Activated CD8-positive, alpha-beta T cell treated with anti-CD3 and anti-CD28 coated beads, Interleukin-2, amount 10 ng/mL, durations not matched to agents 7 days and 5 days (primary cell): ENCODE data around the gene LANCL2. TPM values are rescaled to one million over a fixed set of nuclear protein-coding genes. Genes with fewer than 3 reads are reported as not detected.
"Not testable (repeated sequence)": the region's sequence is repeated elsewhere in the genome, so short reads cannot be mapped to it uniquely, and the experiment has no call there.

Experiments used
- ATAC-seq: fragments of 150-1000 bp; cut with Tn5 transposase; one replicate; pipeline ENCODE4 v1.10.0; 2021; ENCODE audit warnings: moderate library complexity
- CTCF ChIA-PET: fragments of 350-600 bp; sonication (Branson Sonifier 250); formaldehyde crosslinking; loops from one replicate; lab custom pipeline; 2021; ENCODE audit warnings: antibody characterized with exemption; lab: Charles Lee
- POLR2A ChIA-PET: fragments of 350-600 bp; sonication (Branson Sonifier 250); formaldehyde crosslinking; loops from one replicate; lab custom pipeline; 2021; ENCODE audit warnings: antibody characterized with exemption; lab: Charles Lee
- DNase-seq: peaks from one replicate; pipeline ENCODE4 v3.0.0-alpha.2; 2020
- H3K27ac Mint-ChIP-seq: one replicate; pipeline ENCODE4 v1.8.0; 2021; ENCODE audit warnings: mild to moderate bottlenecking, mixed read lengths
- H3K27me3 Mint-ChIP-seq: one replicate; pipeline ENCODE4 v1.8.0; 2021; ENCODE audit warnings: low read depth, mixed read lengths
- H3K36me3 Mint-ChIP-seq: one replicate; pipeline ENCODE4 v1.8.0; 2021; ENCODE audit warnings: low read depth, mixed read lengths
- H3K4me1 Mint-ChIP-seq: one replicate; pipeline ENCODE4 v1.8.0; 2021; ENCODE audit warnings: low read depth, mixed read lengths
- H3K4me3 Mint-ChIP-seq: one replicate; pipeline ENCODE4 v1.8.0; 2021; ENCODE audit warnings: mild to moderate bottlenecking, mixed read lengths
- H3K9me3 Mint-ChIP-seq: one replicate; pipeline ENCODE4 v1.8.0; 2022; ENCODE audit warnings: mixed read lengths; ENCODE audit not compliant: insufficient read depth
- total RNA-seq, 2 experiments: library from RNA; stranded (reverse); gene quantifications; one replicate each; pipeline ENCODE4 v1.2.3, GENCODE V29; 2021

LANCL2 gene
- total RNA-seq, 2 experiments from 2014 or later = 8.0 to 8.5 TPM

GRCh38 chr7:55382251-55382650 lies 17.1 kb downstream of the LANCL2 start:
- ATAC-seq (no peak), DNase-seq (no peak)
- H3K9me3 Mint-ChIP-seq = peaks cover 27% of the 10 kb centered on the region
- H3K27me3 Mint-ChIP-seq = no peaks in the 10 kb centered on the region
- H3K4me3 Mint-ChIP-seq = no peak overlapping the region
- H3K4me1 Mint-ChIP-seq = no peaks in the 10 kb centered on the region
- ChIA-PET POLR2A (no interaction called here), CTCF (no interaction called here)
- peaks cover 10% of the 10 kb centered on the region for H3K36me3 Mint-ChIP-seq
- H3K27ac Mint-ChIP-seq = no peak overlapping the region

- ChIA-PET CTCF (interaction anchor here (1.1 kb wide), 1 partner anchor 26 kb away, joined by 3 read pairs; no protein-coding TSS in a partner anchor), POLR2A (no interaction called here)
- Mint-ChIP-seq H3K36me3 (peaks cover 21% of the 10 kb centered on the region), H3K4me3 (no peak overlapping the region), H3K27me3 (no peaks in the 10 kb centered on the region), H3K27ac (no peak overlapping the region), H3K4me1 (no peaks in the 10 kb centered on the region), H3K9me3 (peaks cover 46% of the 10 kb centered on the region)
- DNase-seq (no peak), ATAC-seq (no peak)
These were observed 21.4 kb downstream of the LANCL2 start for GRCh38 chr7:55386541-55386940.

GRCh38 chr7:55387062-55387965 lies 22.2 kb downstream of the LANCL2 start:
- no peaks in the 10 kb centered on the region for H3K27me3 Mint-ChIP-seq
- ChIA-PET POLR2A (no interaction called here), CTCF (interaction anchor here (1.1 kb wide), 1 partner anchor 27 kb away, joined by 3 read pairs; no protein-coding TSS in a partner anchor)
- DNase-seq = no peak
- no peak overlapping the region for H3K27ac Mint-ChIP-seq
- ATAC-seq = no peak
- no peak overlapping the region for H3K4me3 Mint-ChIP-seq
- H3K4me1 Mint-ChIP-seq = no peaks in the 10 kb centered on the region
- peaks cover 46% of the 10 kb centered on the region for H3K9me3 Mint-ChIP-seq
- peaks cover 23% of the 10 kb centered on the region for H3K36me3 Mint-ChIP-seq

GRCh38 chr7:55396233-55396785 lies 31.2 kb downstream of the LANCL2 start:
- H3K27ac Mint-ChIP-seq = no peak overlapping the region
- POLR2A ChIA-PET = interaction anchor here (0.6 kb wide), 1 partner anchor 14 kb away, joined by 3 read pairs; no protein-coding TSS in a partner anchor
- no peaks in the 10 kb centered on the region for H3K4me1 Mint-ChIP-seq
- no peak for ATAC-seq
- H3K9me3 Mint-ChIP-seq = no peaks in the 10 kb centered on the region
- H3K36me3 Mint-ChIP-seq = peaks cover 4% of the 10 kb centered on the region
- H3K4me3 Mint-ChIP-seq = no peak overlapping the region
- DNase-seq = no peak
- H3K27me3 Mint-ChIP-seq = no peaks in the 10 kb centered on the region
- CTCF ChIA-PET = interaction anchor here (1.1 kb wide), 1 partner anchor 19 kb away, joined by 3 read pairs; no protein-coding TSS in a partner anchor

GRCh38 chr7:55397617-55398016 lies 32.5 kb downstream of the LANCL2 start:
- Mint-ChIP-seq H3K4me1 (no peaks in the 10 kb centered on the region), H3K36me3 (no peaks in the 10 kb centered on the region), H3K9me3 (no peaks in the 10 kb centered on the region), H3K4me3 (no peak overlapping the region), H3K27me3 (no peaks in the 10 kb centered on the region), H3K27ac (no peak overlapping the region)
- ChIA-PET POLR2A (no interaction called here), CTCF (no interaction called here)
- DNase-seq (no peak), ATAC-seq (no peak)

- Mint-ChIP-seq H3K4me1 (no peaks in the 10 kb centered on the region), H3K4me3 (no peak overlapping the region), H3K36me3 (no peaks in the 10 kb centered on the region), H3K9me3 (no peaks in the 10 kb centered on the region), H3K27me3 (no peaks in the 10 kb centered on the region), H3K27ac (no peak overlapping the region)
- DNase-seq = no peak
- POLR2A ChIA-PET = no interaction called here
- no peak for ATAC-seq
- CTCF ChIA-PET = interaction anchor here (1.0 to 1.5 kb wide), 2 partner anchors 15 to 18 kb away, joined by 3 to 7 read pairs; no protein-coding TSS in a partner anchor
These were observed 35.1 kb downstream of the LANCL2 start for GRCh38 chr7:55400191-55400590.

- H3K4me3 Mint-ChIP-seq, DNase-seq, H3K36me3 Mint-ChIP-seq, ATAC-seq, CTCF ChIA-PET, H3K9me3 Mint-ChIP-seq, POLR2A ChIA-PET, H3K4me1 Mint-ChIP-seq, H3K27ac Mint-ChIP-seq, H3K27me3 Mint-ChIP-seq: not testable (repeated sequence)
These were observed 37.4 kb downstream of the LANCL2 start for GRCh38 chr7:55402506-55402905.

GRCh38 chr7:55405856-55406541 lies 40.9 kb downstream of the LANCL2 start:
- Mint-ChIP-seq H3K9me3 (no peaks in the 10 kb centered on the region), H3K27ac (no peak overlapping the region), H3K4me3 (no peak overlapping the region), H3K4me1 (no peaks in the 10 kb centered on the region), H3K27me3 (no peaks in the 10 kb centered on the region), H3K36me3 (no peaks in the 10 kb centered on the region)
- ChIA-PET CTCF (interaction anchor here (1.2 kb wide), 1 partner anchor 9 kb away, joined by 4 read pairs; no protein-coding TSS in a partner anchor), POLR2A (no interaction called here)
- ATAC-seq = no peak
- no peak for DNase-seq

- H3K27ac Mint-ChIP-seq = no peak overlapping the region
- DNase-seq = no peak
These were observed 44.5 kb downstream of the LANCL2 start for GRCh38 chr7:55409482-55410225.

GRCh38 chr7:55410667-55411239 lies 45.6 kb downstream of the LANCL2 start:
- H3K4me1 Mint-ChIP-seq = peaks cover 2% of the 10 kb centered on the region
- CTCF ChIA-PET = interaction anchor here (1.0 to 1.5 kb wide), 2 partner anchors 38 to 132 kb away, joined by 3 to 5 read pairs; no protein-coding TSS in a partner anchor
- no peaks in the 10 kb centered on the region for H3K27me3 Mint-ChIP-seq
- no peaks in the 10 kb centered on the region for H3K9me3 Mint-ChIP-seq
- no peak overlapping the region for H3K27ac Mint-ChIP-seq
- H3K4me3 Mint-ChIP-seq = no peak overlapping the region
- DNase-seq = no peak
- POLR2A ChIA-PET = no interaction called here
- no peak for ATAC-seq
- H3K36me3 Mint-ChIP-seq = peaks cover 2% of the 10 kb centered on the region

More at GRCh38 chr7:55409482-55410225, 44.5 kb downstream of the LANCL2 start:
- H3K27me3 Mint-ChIP-seq = no peaks in the 10 kb centered on the region
- H3K4me3 Mint-ChIP-seq = no peak overlapping the region
- POLR2A ChIA-PET = interaction anchor here (0.6 kb wide), 1 partner anchor 13 kb away, joined by 3 read pairs; no protein-coding TSS in a partner anchor
- no peaks in the 10 kb centered on the region for H3K9me3 Mint-ChIP-seq
- H3K4me1 Mint-ChIP-seq = no peaks in the 10 kb centered on the region
- CTCF ChIA-PET = interaction anchor here (1.0 to 1.5 kb wide), 3 partner anchors 37 to 131 kb away, joined by 3 to 5 read pairs (median 3); no protein-coding TSS in a partner anchor
- H3K36me3 Mint-ChIP-seq = peaks cover 2% of the 10 kb centered on the region
- no peak for ATAC-seq

GRCh38 chr7:55411844-55412243 lies 46.7 kb downstream of the LANCL2 start:
- POLR2A ChIA-PET = no interaction called here
- H3K4me1 Mint-ChIP-seq = peaks cover 2% of the 10 kb centered on the region
- H3K36me3 Mint-ChIP-seq = peaks cover 2% of the 10 kb centered on the region
- no peak for ATAC-seq
- H3K4me3 Mint-ChIP-seq = no peak overlapping the region
- H3K27me3 Mint-ChIP-seq = no peaks in the 10 kb centered on the region
- no peaks in the 10 kb centered on the region for H3K9me3 Mint-ChIP-seq
- DNase-seq = no peak
- CTCF ChIA-PET = no interaction called here
- no peak overlapping the region for H3K27ac Mint-ChIP-seq
